Measurements from ENCODE around the gene NHSL2.

DNA sequence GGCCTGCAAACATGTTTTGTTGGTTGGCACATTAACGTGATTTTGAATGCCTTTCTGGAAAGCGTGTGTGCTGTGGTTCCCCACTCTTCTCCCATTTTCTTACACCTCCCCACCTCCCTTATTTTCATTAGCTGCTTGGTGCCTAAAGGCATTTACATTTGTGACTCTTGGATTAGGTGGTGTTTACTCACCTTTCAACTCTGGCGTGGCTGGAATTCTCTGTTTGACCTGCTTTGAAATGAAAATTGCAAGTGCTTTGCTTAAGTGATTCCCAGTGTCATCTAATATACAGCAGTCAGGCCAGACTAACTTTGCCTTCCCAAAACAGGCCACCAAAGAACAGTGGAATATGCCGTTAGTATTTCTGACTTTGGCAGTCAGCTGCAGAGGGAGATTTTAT, 80.5 kb downstream of the NHSL2 start:
- TF ChIP-seq, protein P1, sequence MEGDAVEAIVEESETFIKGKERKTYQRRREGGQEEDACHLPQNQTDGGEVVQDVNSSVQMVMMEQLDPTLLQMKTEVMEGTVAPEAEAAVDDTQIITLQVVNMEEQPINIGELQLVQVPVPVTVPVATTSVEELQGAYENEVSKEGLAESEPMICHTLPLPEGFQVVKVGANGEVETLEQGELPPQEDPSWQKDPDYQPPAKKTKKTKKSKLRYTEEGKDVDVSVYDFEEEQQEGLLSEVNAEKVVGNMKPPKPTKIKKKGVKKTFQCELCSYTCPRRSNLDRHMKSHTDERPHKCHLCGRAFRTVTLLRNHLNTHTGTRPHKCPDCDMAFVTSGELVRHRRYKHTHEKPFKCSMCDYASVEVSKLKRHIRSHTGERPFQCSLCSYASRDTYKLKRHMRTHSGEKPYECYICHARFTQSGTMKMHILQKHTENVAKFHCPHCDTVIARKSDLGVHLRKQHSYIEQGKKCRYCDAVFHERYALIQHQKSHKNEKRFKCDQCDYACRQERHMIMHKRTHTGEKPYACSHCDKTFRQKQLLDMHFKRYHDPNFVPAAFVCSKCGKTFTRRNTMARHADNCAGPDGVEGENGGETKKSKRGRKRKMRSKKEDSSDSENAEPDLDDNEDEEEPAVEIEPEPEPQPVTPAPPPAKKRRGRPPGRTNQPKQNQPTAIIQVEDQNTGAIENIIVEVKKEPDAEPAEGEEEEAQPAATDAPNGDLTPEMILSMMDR (IDR thresholded peaks at IDR 0.05): no peak
- TF ChIP-seq ZFX (IDR thresholded peaks at IDR 0.05; ENCODE audit: borderline replicate concordance): no peak

Data from 22Rv1 (cell line).